HG02981 (cell line): ENCODE results near the gene CLDN12.
"Not testable (repeated sequence)": the region's sequence is repeated elsewhere in the genome, so short reads cannot be mapped to it uniquely, and the experiment has no call there.

ENCODE experiments used
- ATAC-seq: cut with Tn5 transposase; IDR thresholded peaks from one replicate; pipeline ENCODE4 v1.9.1; 2021; ENCODE audit warnings: mild to moderate bottlenecking, moderate library complexity; ENCODE audit not compliant: unreplicated experiment

The CLDN12 gene

GRCh38 chr7:90430614-90431460 is 27.6 kb downstream of the CLDN12 start:
- no peak for ATAC-seq

DNA sequence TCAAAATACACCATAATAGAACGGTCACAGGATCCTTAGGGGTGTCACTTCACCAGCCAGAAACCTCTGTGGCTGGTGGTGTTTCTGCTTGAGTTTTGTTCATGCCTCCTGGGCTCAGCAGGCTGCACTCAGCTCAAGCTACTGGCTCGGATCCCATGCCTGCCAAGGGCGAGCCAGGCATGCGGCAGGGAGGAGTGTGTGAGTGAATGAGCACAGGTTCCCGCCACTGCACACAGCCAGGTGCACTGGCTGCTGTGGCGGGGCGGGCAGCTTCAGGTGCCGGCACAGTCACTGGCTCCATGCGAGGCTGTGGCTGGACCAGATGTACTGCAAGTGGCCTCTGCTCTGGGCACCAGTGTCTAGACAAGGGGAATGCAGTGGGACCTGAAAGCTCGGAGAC is 29.5 kb downstream of the CLDN12 start:
- ATAC-seq = no peak

DNA sequence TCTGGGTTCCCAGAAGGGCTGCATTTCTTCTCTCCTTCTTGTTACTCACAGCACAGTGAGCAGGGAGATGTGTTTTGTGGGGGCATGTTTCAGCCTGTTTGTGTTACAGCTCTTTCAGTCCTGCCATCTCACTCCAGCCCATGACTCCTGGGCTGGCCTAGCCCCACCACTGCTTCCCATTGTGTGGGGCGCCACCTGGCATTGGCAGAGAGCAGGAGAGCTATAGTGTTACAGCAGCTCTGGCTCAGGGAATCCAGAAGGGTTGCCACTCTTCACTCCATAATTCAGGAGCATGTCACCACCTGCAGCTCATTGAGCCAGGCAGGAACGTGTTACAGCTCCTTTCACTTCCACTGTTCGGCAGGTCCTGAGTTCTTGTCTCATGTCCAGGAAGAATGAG is 30.0 kb downstream of the CLDN12 start:
- no peak for ATAC-seq

DNA sequence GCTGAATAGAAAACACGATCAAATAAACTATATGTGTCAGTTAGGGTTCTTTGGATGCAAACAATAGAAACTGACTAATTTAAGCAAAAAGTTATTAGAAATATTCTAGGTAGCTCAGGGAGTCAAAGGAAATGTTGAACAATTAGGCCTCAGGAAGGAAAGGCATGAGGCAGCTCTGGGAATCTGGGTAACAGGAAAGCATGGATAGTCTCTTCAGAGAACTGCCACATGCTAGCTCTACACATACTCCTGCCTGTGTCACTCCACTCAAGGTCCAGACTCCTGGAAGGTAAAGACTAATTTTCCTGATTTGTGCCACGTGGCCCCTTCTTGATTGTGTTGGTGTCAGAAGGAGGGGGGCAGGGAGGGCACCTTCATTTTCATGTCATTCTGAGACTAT is 42.4 kb downstream of the CLDN12 start:
- ATAC-seq = no peak

- ATAC-seq = no peak
Observed at GRCh38 chr7:90446137-90446899, 43.1 kb downstream of the CLDN12 start.

DNA sequence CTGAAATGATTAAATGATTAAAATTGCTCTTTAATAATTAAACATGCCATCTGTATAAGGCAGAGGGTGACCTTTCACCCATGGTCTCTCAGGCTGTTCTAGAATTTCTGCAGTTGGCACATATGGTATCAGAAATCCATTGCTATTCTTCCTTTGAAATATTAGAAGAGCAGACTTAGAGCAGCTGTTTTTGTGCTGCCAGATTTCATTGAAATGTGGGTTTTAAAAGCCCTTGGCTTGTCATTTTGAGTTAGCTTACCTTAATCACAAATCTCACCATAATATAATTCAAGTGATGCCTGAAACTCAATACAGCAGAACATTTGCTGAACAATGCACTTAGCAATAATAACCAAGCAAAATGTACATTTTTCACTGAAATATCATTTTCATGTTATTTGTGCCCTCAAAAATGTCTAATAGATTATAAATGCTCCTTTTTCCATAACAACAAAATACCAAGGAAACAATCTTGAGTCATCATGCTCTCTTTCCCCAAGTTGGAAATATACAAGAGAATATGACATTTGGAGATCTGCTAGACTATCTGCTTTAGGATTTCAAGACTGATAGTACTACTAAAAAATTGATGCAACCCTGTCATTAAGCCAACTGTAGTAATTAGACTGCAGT is 50.1 kb downstream of the CLDN12 start:
- ATAC-seq = no peak

- no peak for ATAC-seq
Observed at GRCh38 chr7:90453931-90454330, 50.7 kb downstream of the CLDN12 start.

GRCh38 chr7:90455163-90456030 is 52.1 kb downstream of the CLDN12 start:
- ATAC-seq = peak; percentile 80

- ATAC-seq = no peak
Observed at GRCh38 chr7:90458104-90458503, 54.8 kb downstream of the CLDN12 start.

- no peak for ATAC-seq
Observed at GRCh38 chr7:90459888-90460287, 56.6 kb downstream of the CLDN12 start.

DNA sequence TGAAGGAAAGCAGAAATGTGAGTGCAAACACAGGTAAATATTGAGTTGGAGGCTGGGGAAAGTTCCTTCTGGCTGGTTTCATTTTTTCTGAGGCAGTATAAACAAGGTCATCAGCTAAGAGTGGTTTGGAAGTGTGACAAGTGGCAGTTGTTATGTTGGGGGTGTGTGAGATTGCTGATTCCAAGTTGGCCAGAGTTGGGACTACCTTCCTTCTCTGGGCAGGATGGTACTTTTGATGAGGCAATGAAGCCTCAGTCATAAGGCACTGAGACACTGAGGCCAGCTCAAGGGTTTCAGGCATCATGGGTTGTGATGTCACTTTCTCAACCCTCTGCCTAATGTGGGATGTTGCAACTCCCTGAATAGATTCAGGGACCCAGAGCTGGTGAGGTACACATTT is 58.0 kb downstream of the CLDN12 start:
- no peak for ATAC-seq

DNA sequence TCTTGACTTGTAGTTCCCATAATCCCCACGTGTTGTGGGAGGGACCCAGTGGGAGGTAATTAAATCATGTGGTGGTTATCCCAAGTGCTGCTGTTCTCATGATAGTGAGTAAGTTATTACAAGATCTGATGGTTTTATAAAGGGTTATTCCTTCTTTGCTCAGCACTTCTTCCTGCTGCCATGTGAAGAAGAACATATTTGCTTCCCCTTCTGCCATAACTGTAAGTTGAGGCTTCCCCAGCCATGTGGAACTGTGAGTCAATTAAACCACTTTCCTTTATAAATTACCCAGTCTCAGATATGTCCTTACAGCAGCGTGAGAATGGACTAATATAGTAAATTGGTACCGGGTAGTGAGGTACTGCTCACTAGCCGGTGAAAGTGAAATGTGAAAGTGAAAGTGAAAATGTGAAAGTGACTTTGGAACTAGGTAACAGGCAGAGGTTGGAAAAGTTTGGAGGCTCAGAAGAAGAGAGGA is 59.9 kb downstream of the CLDN12 start:
- ATAC-seq = not testable (repeated sequence)
